Activated CD4-positive, alpha-beta T cell treated with anti-CD3 and anti-CD28 coated beads for 48 hours (primary cell): ENCODE results near the gene ADGRD2.

Experiments used
- DNase-seq: peaks from one replicate; pipeline ENCODE4 v3.0.0-alpha.2; 2020

The ADGRD2 gene

DNA sequence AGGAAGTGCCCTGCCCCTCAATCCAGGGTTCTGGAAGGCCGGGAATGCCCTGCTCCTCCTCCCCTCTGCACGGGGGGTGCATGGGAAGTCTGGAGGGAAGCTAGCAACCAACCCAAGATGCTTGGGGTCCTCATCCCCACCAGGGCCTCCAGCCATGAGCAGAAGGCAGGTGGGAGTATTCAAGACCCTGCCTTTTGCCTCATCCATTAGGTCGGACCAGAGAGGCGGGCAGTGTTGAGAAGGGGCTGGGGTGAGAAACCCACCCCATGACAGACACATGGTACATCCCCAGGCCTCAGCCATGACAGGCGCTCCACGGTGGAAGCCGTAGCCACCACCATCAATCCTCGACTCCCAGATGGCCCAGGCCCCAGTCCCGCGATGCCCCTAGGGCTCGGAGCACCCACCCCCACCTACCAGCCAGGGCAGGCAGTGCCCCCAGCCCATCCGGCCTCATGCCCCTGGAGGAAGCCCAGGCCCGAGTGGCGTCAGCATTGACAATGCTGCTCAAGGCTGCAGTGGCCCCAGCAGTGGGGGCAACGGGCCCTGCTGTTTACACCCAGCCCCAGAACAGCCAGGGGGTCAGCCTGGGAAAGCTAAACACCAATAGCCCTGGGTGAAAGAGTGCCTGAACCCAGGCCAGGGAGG, 48.4 kb downstream of the ADGRD2 start:
- no peak for DNase-seq

DNA sequence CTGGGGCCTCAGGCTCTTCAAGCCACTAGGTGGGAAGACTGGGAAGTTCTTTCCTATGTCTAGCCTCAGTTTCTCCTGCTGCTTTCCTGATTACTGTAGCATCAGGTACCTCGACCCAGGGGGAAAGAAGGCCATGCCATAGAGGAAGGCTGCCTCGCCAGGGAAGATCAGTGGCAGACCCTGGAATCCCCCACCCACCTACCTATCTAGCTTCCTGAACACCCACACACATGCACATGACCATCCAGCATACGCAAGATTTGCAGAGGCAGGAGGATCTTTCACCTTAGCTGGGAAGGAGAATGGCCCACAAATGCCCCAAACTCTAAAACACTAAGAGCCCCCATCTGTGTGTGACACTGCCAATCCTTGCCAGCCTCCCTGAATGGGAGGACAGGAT, 49.0 kb downstream of the ADGRD2 start:
- no peak for DNase-seq

DNA sequence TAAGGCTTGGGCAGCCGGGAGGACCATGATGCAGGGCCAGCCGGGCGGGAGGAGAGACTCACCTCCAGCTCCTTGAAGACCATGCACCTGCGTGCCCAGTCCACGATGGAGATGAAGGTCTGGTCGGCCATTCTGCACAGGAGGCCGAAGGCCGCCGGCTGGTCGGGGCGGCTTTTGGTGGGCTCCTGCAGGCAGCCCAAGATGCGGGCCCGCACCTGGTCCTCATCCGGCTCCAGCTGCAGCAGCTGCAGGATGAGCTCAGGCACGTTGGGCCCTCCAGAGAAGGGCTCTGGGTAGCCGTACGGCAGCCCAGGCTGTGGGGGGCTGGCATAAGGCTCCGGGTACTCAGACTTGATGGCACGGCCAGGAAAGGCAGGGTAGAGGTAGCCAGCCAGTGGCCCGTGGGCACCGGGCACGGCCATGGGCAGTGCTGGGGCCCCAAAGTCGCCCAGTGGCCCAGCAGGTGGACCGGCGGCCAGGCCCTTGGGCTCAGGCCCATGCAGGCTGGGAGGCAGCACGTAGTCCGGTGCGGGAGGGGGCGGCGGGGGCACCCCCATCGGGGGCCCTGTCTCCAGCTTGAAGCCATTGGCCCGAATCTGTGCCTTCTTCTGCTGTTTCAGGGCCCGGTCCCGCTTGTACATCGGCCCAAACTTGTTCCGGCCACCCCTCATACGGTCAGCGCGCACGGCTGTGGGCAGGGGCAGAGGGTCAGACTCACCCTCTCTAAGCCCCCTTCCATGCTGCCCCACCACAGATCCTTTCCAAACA, 50.0 kb downstream of the ADGRD2 start:
- DNase-seq: no peak

DNA sequence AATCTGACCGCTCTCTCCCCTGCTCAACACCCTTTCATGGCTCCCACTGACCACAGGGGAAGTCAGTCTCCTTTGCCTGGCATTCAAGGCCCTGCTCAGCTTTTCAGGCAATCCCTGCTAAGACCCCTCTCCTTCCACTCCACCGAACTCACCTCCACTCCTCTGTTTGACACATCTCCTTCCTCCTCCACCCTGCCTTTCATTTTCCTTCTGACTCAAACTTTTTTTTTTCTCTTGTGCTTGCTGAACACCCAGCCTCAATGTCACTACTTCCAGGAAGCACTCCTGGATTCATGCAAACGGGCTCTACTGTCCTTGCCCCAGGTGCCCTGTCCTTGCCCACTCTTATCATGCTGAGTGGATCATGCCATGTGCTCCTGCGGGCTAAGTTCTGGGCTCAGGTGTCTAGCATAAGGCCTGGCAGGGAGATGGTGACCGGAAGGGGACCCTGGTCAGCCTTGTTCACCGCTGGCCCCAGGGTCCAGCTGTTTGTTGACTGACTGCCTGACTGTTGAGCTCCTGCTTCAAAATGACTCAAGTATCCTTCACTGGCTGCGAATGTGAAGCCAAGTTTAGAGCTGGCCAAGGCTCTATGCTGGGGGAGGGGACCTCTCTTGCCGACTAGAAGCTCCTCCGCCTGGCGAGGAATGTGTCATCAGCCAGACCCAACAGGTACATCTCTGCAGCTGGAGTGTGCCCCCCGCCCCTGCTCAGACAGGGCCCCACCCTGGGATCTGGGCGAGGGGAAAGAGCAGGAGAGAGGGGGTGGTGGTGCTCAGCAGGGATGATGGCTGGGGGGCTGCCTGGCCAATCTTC, 50.8 kb downstream of the ADGRD2 start:
- DNase-seq: no peak

DNA sequence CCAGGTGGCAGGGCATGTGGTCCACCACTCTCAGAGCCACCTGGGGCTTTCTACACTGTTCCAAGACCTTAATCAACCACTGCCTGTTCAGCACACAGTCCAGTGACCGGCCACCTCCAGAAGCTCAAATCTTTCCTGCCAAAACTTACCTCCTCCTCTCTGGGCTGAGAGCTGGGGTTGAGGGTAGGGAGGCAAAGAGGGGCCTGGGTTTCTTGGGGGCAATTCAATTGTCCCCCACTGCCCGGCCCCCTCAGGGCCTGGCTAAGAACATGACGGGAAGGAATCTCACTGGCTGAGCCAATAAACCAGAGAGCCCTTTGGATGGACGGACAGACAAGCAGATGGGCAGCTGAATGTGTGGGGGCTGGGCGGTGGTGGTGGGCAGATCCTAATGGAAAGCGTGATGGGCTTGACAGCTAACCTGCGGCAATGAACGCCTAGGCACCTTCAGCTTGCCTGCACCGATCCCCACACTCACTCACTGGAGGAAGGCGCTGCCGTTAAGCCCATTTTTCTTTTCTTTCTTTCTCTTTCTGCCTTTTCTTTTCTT, 51.6 kb downstream of the ADGRD2 start:
- no peak for DNase-seq

DNA sequence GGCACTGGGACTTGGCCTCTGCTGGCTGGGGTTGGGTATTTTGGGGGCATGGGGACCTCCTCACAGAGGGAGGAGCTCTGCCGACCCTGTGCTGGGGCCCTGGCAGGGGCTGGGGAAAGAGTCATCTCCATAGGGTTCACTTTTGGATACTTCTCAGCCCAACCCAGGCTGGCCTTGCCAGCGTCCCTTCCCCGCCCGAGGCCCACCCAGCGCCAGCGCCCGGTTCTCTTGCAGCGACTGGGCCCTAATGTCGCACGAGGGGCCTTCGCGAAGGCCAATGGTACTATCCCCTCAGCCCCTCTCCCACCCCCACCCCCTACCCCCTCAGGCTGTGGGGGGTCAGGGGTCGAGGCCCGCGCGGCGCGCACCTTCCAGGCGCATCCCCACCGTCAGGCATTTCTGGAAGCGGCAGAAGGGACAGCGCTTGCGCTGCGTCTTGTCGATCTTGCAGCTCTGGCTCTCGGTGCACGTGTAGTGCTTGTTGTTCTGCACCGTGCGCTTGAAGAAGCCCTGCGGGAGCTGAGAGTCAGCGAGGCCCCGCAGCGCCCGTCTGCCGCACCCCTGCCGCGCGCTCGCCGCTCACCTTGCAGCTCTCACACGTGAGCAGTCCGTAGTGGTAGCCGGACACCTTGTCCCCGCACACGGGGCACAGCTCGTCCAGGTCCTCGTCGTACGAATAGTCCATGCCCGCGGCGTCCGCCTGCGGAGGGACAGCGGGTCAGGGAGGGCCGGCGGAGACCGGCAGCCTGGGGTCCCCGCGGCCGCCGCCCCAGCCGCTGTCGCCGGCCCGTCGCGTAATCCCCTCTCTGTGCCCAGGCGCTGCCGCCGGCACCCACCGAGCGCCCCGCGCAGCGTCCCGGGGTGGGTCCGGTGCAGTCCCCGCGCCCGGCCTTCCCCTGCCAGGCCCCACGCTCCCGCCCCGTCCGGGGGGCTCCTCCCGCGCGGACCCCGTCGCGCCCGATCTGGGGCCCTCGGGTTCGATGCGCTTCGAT, 52.8 kb downstream of the ADGRD2 start:
- no peak for DNase-seq

DNA sequence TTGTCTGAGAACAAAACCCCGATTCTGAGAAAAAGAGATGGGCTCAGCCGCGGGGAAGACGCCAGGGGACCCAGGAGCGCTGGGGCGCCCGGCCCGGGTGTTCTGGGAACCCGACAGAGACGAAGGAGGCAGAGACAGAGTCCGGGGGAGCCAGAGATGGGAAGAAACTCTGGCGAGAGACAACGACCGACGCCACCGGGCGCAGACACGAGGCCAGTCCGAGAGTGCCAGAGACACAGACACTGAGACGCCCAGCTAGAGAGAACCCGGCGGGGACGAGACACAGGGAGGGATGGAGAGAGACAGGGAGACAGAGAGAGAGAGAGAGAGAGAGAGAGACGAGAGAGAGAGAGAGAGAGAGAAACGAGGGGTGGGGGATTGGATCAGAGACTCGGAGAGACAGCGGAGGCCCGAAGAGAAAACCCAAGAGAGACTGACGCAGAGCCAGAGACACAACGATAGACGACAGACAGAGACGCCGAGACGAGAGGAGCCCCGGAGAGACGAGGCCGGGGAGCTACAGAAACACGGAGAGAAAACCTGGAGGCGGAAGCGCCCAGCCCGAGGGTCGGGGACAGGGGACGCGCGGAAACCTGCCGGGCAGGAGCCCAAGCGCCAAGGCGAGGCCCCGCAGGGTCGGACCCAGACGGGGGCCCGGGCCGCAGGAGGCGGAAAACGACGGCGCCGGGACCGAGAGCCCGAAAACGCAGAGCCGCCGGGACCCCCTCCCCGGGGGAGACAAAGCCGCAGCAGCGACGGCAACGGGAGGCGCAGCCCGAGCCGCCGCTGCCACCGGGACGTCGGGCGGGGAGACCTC, 53.7 kb downstream of the ADGRD2 start:
- no peak for DNase-seq

DNA sequence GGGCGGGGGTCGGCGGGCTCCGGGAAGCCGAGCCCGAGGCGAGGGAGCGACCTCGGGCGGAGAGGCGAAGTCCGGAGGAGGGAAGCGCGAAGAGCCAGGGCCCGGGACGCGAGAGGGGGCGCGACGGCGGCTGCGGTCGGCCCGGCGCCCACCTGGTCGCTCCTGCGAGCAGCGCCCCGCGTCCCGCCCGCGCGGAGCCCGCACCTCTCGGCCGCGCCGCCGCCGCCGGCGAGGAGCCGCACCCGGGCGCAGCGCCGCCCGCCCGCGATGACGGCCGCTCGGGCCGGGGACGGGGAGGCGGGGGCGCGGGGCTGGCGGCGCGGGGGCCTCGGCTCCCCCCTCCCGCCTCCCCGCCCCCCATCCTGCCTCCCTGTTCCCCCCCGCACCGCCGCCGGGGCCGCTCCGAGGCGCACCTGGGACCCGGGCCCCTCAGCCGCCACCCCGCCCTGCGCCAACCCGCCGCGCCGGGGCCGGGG, 54.3 kb downstream of the ADGRD2 start:
- no peak for DNase-seq

DNA sequence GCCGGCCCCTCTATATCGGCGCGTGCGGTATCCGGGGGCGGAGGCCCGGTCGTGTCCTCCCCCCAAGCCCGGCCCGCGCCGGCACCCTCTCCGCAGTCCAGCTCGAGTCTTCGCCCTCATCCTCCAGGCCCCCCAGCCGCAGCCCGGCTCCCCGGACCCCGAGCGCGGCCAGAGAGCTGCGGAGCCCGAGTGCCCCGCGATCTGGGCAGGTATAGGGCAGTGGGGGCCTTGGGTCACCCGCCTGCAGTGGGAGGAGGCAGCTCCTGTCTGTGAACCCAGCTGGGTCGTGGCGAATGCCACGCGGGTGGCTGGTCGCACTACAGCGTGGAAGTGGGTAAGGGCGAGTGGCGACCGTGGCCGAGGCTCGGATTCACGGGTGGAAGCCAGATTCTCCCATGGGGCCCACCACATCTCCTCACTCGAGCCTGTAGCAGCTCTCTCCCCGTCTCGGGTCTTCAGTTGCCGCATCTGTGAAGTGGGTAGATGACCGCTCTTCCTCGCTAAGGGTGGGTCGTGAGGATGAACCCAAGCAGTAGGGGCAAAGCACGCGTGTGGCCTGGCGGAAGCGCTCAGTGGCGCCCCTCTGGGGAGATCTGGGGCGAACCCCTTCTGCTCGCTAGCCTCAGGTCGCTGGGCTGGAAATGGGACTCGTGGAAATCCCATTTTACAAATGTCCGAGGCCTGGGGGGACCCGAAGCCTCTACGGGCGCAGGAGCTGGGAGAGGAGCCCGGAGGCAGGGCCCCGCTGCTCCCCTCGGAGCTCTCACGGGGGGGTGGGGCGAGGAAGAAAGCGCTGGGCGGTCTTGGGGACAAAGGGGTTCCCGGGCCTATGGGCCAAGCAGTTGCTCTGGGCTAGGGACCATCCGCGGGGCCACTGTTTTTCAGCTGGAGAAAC, 55.0 kb downstream of the ADGRD2 start:
- no peak for DNase-seq

DNA sequence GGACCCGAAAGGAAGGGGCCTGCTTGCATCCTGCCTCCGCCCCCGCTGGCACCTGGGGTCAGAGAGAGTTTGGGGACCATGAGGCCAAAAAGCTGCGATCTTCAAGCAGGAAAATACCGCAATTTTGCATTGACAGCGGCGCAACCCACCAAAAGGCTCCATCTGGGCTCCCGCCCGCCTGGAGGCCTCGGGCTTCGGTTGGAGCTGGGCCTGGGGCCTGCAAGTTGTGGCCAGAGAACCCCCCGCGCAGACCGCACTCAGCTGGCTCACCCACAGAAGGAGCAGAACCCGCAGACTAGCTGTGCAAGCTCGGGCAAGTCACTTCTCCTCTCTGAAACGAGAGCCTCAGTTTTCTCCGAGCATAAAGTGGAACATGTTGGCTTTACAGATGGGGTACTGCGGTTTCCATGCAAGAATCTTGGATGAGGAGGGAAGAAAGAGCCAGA, 55.7 kb downstream of the ADGRD2 start:
- no peak for DNase-seq

DNA sequence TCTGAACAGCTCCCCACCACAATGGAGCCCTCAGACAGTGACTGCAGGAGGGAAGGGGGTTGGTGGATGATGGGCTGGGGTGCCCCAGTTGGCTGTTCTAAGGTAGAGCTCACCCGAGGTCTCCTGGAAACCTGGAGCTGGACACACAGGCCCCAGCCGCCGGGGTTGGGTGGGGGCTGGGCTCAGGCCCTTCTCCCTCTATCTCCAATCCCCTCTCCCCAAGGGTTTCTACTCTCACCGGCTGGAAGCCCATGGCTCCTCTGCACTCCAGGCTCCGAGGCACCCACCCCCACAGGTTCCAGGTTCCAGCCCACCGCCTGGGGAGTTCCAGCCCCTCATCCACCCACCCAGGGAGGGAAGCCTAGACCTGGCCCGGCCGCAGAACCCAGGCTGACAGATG, 56.2 kb downstream of the ADGRD2 start:
- no peak for DNase-seq

DNA sequence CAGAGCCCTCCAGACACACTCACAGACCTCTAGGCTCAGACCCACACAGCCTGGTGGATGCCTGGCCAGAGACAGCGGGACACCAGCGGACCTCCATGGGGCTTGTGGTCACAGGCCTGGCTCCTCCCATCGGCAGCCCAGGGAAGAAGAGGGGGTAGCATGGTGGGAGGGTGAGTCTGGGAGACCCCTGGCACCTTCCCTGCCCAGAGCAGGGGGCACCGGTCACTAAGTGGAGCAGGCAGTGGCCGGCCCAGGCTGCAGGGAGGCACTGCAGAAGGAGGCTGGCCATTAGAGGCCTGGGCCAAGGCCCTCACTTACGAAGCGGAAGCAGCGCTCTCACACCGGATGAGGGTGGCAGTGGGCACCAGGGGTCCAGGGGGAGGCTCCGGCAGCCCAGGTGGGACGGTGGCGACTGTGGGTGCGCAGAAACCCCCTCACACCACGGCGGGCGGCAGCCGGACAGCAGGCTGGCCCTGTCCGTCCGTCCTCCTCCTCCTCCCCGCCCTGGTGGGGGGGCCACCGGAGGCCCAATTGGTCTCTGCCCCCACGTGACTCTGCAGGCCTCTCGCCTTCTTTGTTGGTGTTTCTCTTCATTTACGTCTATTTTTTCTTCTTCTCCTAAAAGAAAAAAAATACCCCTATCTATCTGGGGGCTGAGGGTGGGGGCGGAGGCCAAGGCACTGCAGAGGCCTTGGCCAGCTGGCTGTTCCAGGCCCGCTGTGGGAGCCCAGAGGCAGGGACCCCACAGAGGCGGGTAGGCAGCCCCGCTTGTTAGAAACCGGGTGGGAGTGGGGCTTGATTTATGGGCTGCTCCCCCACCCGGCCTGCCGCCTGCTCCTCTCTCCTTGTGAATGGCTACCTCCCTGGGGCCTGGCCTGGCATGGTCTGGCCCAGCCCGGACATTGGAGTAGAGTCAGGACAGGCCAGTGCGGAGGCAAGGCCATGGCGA, 57.0 kb downstream of the ADGRD2 start, which contains the start of gene NR5A1:
NR5A1 (minus strand) TSS at position 469 of the 949 bp plus-strand sequence. CDS start 4,004 bp downstream, outside the sequence.
- DNase-seq: no peak

DNA sequence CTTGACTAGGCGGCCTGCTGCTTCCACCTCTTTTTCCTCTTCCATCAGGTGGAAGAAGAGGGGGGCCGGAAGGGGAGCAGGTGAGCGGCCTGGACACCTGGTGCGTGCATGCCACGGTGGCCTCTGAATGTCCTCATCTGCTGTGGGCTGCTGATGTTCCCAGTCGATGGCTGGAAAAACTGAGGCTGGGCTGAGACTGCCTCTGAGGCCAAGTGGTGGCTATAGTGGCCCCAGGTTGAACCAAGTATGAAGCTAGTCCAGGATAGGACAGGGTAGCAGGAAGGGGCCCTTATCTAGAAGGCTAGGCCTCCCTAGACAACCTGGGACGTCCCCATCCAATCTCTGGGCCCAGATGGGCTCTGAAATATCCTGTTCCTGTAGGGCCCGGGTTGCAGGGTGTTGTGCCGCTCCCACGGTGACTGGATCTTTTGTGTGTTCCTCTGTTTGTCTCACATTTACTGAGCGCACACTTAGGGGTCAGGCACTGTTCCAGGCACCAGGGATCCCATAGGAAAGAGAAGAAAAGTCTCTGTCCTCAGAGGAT, 57.7 kb downstream of the ADGRD2 start:
- no peak for DNase-seq

DNA sequence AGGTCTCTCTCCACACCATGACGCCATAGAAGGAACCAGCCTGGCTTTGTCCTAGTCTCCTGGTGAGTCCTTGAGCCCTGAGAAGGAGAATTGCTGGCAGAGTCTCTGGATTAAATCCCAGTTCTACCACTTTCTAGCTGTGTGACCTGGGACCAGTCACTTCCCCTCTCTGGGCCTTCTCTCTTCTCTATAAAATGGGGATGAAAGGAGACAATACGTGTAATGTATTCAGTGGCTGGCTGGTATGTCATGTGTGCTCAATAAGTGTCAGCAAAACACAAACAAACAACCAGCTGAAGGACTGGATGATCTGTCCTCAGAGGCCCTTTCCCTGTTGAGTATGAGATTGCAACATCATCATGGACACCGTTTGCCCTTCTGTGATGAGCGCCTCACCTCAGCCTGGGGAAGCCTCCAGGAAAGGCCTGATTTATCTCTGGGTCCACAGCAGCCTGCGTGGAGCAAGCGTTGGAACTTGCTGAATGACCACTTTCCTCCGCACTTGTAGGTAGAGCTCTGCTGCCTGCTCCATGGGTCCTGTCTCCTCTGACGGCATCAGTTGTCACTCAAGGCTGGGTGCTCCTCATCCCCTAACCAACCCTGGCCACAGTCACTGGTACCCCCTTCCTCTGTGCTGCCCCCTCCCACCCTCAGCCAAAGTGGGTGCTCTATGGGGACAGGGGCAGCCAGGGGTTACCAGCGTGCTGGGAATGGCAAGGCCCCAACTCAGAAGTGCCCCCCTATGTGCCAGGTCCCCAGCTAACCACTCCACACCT, 60.6 kb downstream of the ADGRD2 start:
- DNase-seq: no peak

DNA sequence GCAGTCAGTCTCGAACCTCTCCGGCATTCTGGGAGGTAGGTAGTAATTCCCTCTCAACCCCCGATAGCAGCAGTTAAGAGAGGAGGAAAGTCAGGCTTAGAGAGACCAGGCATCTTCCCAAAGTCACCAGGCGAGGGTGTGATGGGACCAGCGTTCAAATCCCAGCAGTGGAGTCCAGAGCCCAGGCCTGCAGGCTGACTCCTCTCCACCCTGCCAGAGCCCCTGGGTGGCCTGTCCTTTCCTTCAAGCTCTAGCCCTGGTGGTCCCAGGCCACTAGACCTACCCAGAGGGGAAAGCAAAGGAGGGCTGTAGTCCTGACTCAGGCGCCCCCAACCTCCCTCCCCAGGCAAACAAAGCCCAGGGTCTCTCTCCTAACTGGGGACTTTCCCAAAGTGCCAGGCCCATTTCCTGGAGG, 61.2 kb downstream of the ADGRD2 start:
- DNase-seq: no peak

DNA sequence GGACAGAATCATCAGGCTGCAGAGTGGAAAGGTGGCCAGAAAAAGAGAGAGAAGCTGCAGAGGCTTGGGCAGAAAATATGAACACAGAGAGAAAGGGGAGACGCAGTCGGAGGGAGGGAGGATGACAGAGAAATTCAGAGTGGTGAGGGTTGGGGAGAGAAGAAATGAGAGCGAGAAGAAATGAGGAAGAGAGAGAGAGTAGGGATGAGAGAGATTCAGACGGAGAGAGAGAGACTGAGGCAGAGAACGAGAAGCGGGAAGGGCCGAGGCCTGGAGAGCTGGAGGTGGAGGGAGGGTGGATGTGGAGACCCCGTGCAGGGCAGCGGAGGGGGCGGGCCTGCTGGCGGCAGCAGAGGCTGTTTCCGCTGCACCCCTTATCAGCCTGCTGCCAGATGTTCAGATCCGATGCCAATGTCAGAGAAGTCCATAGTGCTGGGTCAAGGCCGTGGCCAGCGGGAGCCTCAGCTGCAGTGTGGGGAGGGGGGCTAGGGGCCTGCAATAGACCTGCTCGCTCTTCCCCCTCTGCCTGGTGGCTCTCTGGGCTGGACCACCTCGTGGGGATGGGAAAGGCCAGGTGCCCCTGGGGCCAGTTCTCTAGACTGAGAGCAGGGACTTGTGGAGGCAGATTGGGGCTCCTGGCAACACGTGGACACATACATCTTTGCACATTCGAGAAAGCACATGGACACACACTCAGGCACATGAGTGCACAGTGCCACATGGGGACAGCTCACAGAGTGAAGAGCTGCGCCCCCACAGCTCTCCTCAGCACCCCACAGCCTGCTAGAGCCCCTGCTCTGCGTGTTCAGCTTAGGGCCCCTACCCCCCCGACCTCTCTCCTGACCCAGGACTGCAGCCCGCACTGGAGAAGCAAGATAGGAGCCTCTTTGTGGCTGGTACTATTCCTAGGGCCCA, 61.9 kb downstream of the ADGRD2 start:
- no peak for DNase-seq
